OCI-LY1 (cell line): ENCODE data around the gene PRSS3.
"Not testable (repeated sequence)": the region's sequence is repeated elsewhere in the genome, so short reads cannot be mapped to it uniquely, and the experiment has no call there.

Source experiments
- CTCF ChIP-seq: fragments of 200-600 bp; sonication (generic), shearing (Covaris generic); IDR thresholded peaks from 2 replicates; pipeline ENCODE4 v1.5.1; 2017; ENCODE audit warnings: mild to moderate bottlenecking, antibody characterized with exemption, low read length, moderate library complexity, mixed read lengths
- EZH2 ChIP-seq: fragments of 200-600 bp; sonication (generic), shearing (Covaris generic); IDR thresholded peaks from 2 replicates; pipeline ENCODE4 v1.8.0; 2017; ENCODE audit warnings: borderline replicate concordance, mixed run types, mild to moderate bottlenecking, antibody characterized with exemption, low read length, moderate library complexity, mixed read lengths

GRCh38 chr9:33836261-33836660, 40.9 kb downstream of the PRSS3 start:
- not testable (repeated sequence) for TF ChIP-seq CTCF, EZH2
